ENCODE results near the gene NPC1L1. TPM values are rescaled to one million over a fixed set of nuclear protein-coding genes. Genes with fewer than 3 reads are reported as not detected.

NPC1L1 gene
- total and polyA plus RNA-seq, 2 of the 13 experiments (the other 11 are each of a cell fraction or from before 2014, with no cell fraction given) = 4.8 to 14.5 TPM

GRCh38 chr7:44561962-44562621 is 21.0 kb upstream of the NPC1L1 start (continued):
- TF ChIP-seq ETV5 (CRISPR knock-in tag; IDR thresholded peaks at IDR 0.05; ENCODE audit: borderline replicate concordance) (peak; percentile 56; the same call in 1 of the 2 replicates), GABPB1 (CRISPR knock-in tag; IDR thresholded peaks at IDR 0.05) (no peak), ELK4 (CRISPR knock-in tag; IDR thresholded peaks at IDR 0.05; ENCODE audit: borderline replicate concordance) (no peak), ZNF235 (CRISPR knock-in tag; IDR thresholded peaks at IDR 0.05; ENCODE audit: borderline replicate concordance) (no peak), ISL2 (CRISPR knock-in tag; IDR thresholded peaks at IDR 0.05) (no peak), PATZ1 (CRISPR knock-in tag; IDR thresholded peaks at IDR 0.05) (peak; percentile 70; the same call in 1 of the 2 replicates), IRX3 (CRISPR knock-in tag; IDR thresholded peaks at IDR 0.05; ENCODE audit: borderline replicate concordance, low read depth) (0 out of 2 replicates have a peak, but pooled peaks have one; percentile 39), GPN1 (CRISPR knock-in tag; IDR thresholded peaks at IDR 0.05; ENCODE audit: borderline replicate concordance) (no peak), HDAC2 (CRISPR knock-in tag; IDR thresholded peaks at IDR 0.05) (peak; percentile 75), NPAS2 (CRISPR knock-in tag; IDR thresholded peaks at IDR 0.05; ENCODE audit: borderline replicate concordance) (no peak), HNRNPH1 (optimal IDR thresholded peaks at IDR 0.05; ENCODE audit: low read depth, low read length) (no peak), KLF6 (CRISPR knock-in tag; IDR thresholded peaks at IDR 0.05) (0 out of 2 replicates have a peak, but pooled peaks have one; percentile 26), NR2F6 (IDR thresholded peaks at IDR 0.05) (no peak), NR2F6 (CRISPR knock-in tag; IDR thresholded peaks at IDR 0.05) (peak; percentile 53), TMF1 (CRISPR knock-in tag; IDR thresholded peaks at IDR 0.05; ENCODE audit: low read depth) (no peak), ZNF629 (CRISPR knock-in tag; conservative IDR thresholded peaks at IDR 0.05) (0 out of 2 replicates have a peak, but pooled peaks have one; percentile 16), ZNF7 (CRISPR knock-in tag; IDR thresholded peaks at IDR 0.05) (no peak), GLI4 (CRISPR knock-in tag; IDR thresholded peaks at IDR 0.05; ENCODE audit: borderline replicate concordance) (no peak), ZNF34 (CRISPR knock-in tag; IDR thresholded peaks at IDR 0.05; ENCODE audit: borderline replicate concordance) (no peak), DNMT3B (CRISPR knock-in tag; conservative IDR thresholded peaks at IDR 0.05) (no peak), ZFP1 (CRISPR knock-in tag; IDR thresholded peaks at IDR 0.05) (0 out of 2 replicates have a peak, but pooled peaks have one; percentile 54), SMAD9 (CRISPR knock-in tag; IDR thresholded peaks at IDR 0.05) (no peak), POLR2A (IDR thresholded peaks at IDR 0.05; ENCODE audit: insufficient read depth in 1 of 2, low read depth in 2 of 2, low read length in 2 of 2) (peak in 1 of 2 experiments; percentile 21; a peak in 1 of 4 replicates), HHEX (CRISPR knock-in tag; IDR thresholded peaks at IDR 0.05) (no peak), SALL1 (CRISPR knock-in tag; IDR thresholded peaks at IDR 0.05) (peak; percentile 84), ZNF605 (CRISPR knock-in tag; IDR thresholded peaks at IDR 0.05) (peak; percentile 79), ARNTL (CRISPR knock-in tag; IDR thresholded peaks at IDR 0.05) (0 out of 2 replicates have a peak, but pooled peaks have one; percentile 36), ARNT2 (CRISPR knock-in tag; IDR thresholded peaks at IDR 0.05; ENCODE audit: low read depth) (no peak), NFRKB (IDR thresholded peaks at IDR 0.05) (no peak), SMARCE1 (IDR thresholded peaks at IDR 0.05; ENCODE audit: borderline replicate concordance) (no peak), ZNF431 (CRISPR knock-in tag; IDR thresholded peaks at IDR 0.05; ENCODE audit: borderline replicate concordance, low read depth) (no peak; the same call in 1 of the 2 replicates)

All from HepG2 (cell line).